HepG2 (cell line): ENCODE measurements around the gene DOCK4. TPM values are rescaled to one million over a fixed set of nuclear protein-coding genes. Genes with fewer than 3 reads are reported as not detected.

Source experiments
- ATAC-seq: fragments of 200-7000 bp; cut with Tn5 transposase; 3 replicates; pipeline ENCODE4 v1.9.1; 2020; ENCODE audit warnings: mild to moderate bottlenecking, moderate library complexity
- BruUV-seq: library from RNA; stranded (reverse); fragments of 400-500 nt; replicated peaks from 2 replicates; lab custom pipeline; 2021; lab: Mats Ljungman, UMichigan
- CTCF ChIA-PET: fragments of 300-600 bp; formaldehyde crosslinking; extraction: SDS; loops from one replicate; lab custom pipeline; 2021; ENCODE audit warnings: low total read pairs, inconsistent platforms, low intra/inter-chr PET ratio; lab: Yijun Ruan, JAX
- POLR2A ChIA-PET: fragments of 350-600 bp; sonication (Branson Sonifier 250); formaldehyde crosslinking; loops from one replicate; lab custom pipeline; 2020; ENCODE audit warnings: antibody characterized with exemption, inconsistent platforms; lab: Yijun Ruan, JAX
- DNase-seq: peaks from one replicate; pipeline ENCODE4 v3.0.0-alpha.2; 2015; ENCODE audit warnings: low spot score
- FAIRE-seq: peaks from 3 replicates; lab custom pipeline; 2011; peaks lifted over from hg19 to GRCh38; lab: Jason Lieb, UNC
- H2AFZ ChIP-seq: one replicate; pipeline ENCODE4 v1.6.1; 2011; ENCODE audit warnings: low read length, inconsistent platforms
- H3K27ac ChIP-seq: fragments of 300-600 bp; 3 replicates; pipeline ENCODE4 v1.8.0; 2011; ENCODE audit warnings: mixed run types, mild to moderate bottlenecking, mixed read lengths, low read length, inconsistent platforms; ENCODE audit not compliant: insufficient read depth; ENCODE audit errors: extremely low read length
- H3K27me3 ChIP-seq, 2 experiments: fragments of 200-600 bp in 1 of 2; 2 replicates in 1 of 2; 3 replicates in 1 of 2; pipeline versions ENCODE4 v1.6.0 to v1.8.0; 2011; ENCODE audit warnings: low read length in 2 of 2, mild to moderate bottlenecking in 2 of 2, moderate library complexity in 2 of 2, inconsistent platforms in 1 of 2; ENCODE audit not compliant: insufficient read depth in 2 of 2, control insufficient read depth in 1 of 2
- H3K36me3 ChIP-seq, 2 experiments: fragments of 200-600 bp in 1 of 2; replicated peaks in 1 of 2; 2 replicates in 1 of 2; 3 replicates in 1 of 2; pipeline versions ENCODE4 v1.5.1 to v1.8.0; 2011; ENCODE audit warnings: low read length in 2 of 2, inconsistent platforms in 1 of 2; ENCODE audit not compliant: insufficient read depth in 2 of 2, control insufficient read depth in 1 of 2
- H3K4me1 ChIP-seq: 2 replicates; pipeline ENCODE4 v1.5.1; 2012; ENCODE audit warnings: low read length, inconsistent platforms; ENCODE audit not compliant: insufficient read depth
- H3K4me2 ChIP-seq: 2 replicates; pipeline ENCODE4 v1.6.0; 2011; ENCODE audit warnings: low read depth, low read length, inconsistent platforms
- H3K4me3 ChIP-seq, 3 experiments: fragments of 200-600 bp in 1 of 3; sonication (generic), shearing (Covaris generic) in 1 of 3; replicated peaks in 1 of 3; 2 replicates each; pipeline ENCODE4 v1.5.1; 2011 to 2016; ENCODE audit warnings: low read length in 3 of 3, inconsistent platforms in 2 of 3, low read depth in 2 of 3, mild to moderate bottlenecking in 2 of 3, control low read depth in 1 of 3, mixed read lengths in 1 of 3; ENCODE audit not compliant: insufficient read depth in 1 of 3
- H3K79me2 ChIP-seq: one replicate; pipeline ENCODE4 v1.6.1; 2011; ENCODE audit warnings: low read length, inconsistent platforms; ENCODE audit not compliant: insufficient read depth
- H3K9ac ChIP-seq: 2 replicates; pipeline ENCODE4 v1.6.0; 2011; ENCODE audit warnings: mild to moderate bottlenecking, low read depth, low read length, inconsistent platforms; ENCODE audit not compliant: insufficient read depth
- H3K9me3 ChIP-seq: 2 replicates; pipeline ENCODE4 v1.5.1; 2012; ENCODE audit warnings: mild to moderate bottlenecking, low read length
- H4K20me1 ChIP-seq: 2 replicates; pipeline ENCODE4 v1.6.0; 2011; ENCODE audit warnings: inconsistent platforms, mild to moderate bottlenecking, low read length, moderate library complexity; ENCODE audit not compliant: insufficient read depth
- MBD4 ChIP-seq: IDR thresholded peaks from 2 replicates; pipeline ENCODE4 v1.6.1; 2012; ENCODE audit warnings: low read length, inconsistent platforms, borderline replicate concordance
- MLLT10 ChIP-seq: sonication (generic); formaldehyde crosslinking; IDR thresholded peaks from 2 replicates; pipeline ENCODE4 v1.4.0; 2020; ENCODE audit warnings: missing genetic modification reagents
- PAX8 ChIP-seq: sonication (generic); formaldehyde crosslinking; IDR thresholded peaks from 2 replicates; pipeline ENCODE4 v1.8.0; 2022; ENCODE audit warnings: mild to moderate bottlenecking, missing genetic modification reagents, borderline replicate concordance
- RCOR2 ChIP-seq: IDR thresholded peaks from 2 replicates; pipeline ENCODE4 v1.6.1; 2016; ENCODE audit warnings: missing biosample characterization, missing genetic modification reagents
- RXRA ChIP-seq: sonication (generic); formaldehyde crosslinking; IDR thresholded peaks from 2 replicates; pipeline ENCODE4 v1.5.1; 2020; ENCODE audit warnings: missing genetic modification reagents
- TEAD2 ChIP-seq: sonication (generic); formaldehyde crosslinking; IDR thresholded peaks from 2 replicates; pipeline ENCODE4 v1.9.0; 2021; ENCODE audit warnings: missing genetic modification reagents
- YY1 ChIP-seq: IDR thresholded peaks from 2 replicates; pipeline ENCODE4 v1.6.1; 2011; ENCODE audit warnings: low read length, low read depth, moderate library complexity, mild to moderate bottlenecking; ENCODE audit not compliant: insufficient read depth, insufficient replicate concordance
- ZFP1 ChIP-seq: IDR thresholded peaks from 2 replicates; pipeline ENCODE4 v1.6.1; 2016
- ZFP36L1 ChIP-seq: sonication (generic); formaldehyde crosslinking; IDR thresholded peaks from 2 replicates; pipeline ENCODE4 v1.8.0; 2022; ENCODE audit warnings: mild to moderate bottlenecking, missing genetic modification reagents, moderate library complexity
- ZNF33B ChIP-seq: sonication (generic); formaldehyde crosslinking; IDR thresholded peaks from 2 replicates; pipeline ENCODE4 v1.5.1; 2020; ENCODE audit warnings: mild to moderate bottlenecking, missing genetic modification reagents
- ZNF709 ChIP-seq: sonication (generic); formaldehyde crosslinking; IDR thresholded peaks from 2 replicates; pipeline ENCODE4 v1.5.0; 2020; ENCODE audit warnings: mild to moderate bottlenecking, missing genetic modification reagents
- WGBS: methylation state at CpG from one replicate; pipeline ENCODE4 v1.1.6; 2017; ENCODE audit warnings: low lambda C conversion rate; 5-methylcytosine and 5-hydroxymethylcytosine counted together
- in situ Hi-C: cut with HindIII; loops from 2 replicates; pipeline ENCODE4 v1.10.0; 2017; ENCODE audit warnings: low pct_unique_long_range_greater_than_20kb; ENCODE audit not compliant: extremely low pct_ligation_motif_present
- intact Hi-C: fragments of 100-400 bp; cut with micrococcal nuclease; formaldehyde crosslinking; loops from one replicate; pipeline ENCODE4 v1.10.0; 2022; ENCODE audit not compliant: unreplicated experiment
- polyA plus RNA-seq, 8 experiments: library from polyadenylated mRNA; depleted of rRNA in 3 of 8; stranded (reverse) in 7 of 8; unstranded in 1 of 8; fragments of >200 nt; fragmentation: Illumina TruSeq in 4 of 8; extraction: Trizol in 4 of 8; gene quantifications; 2 replicates each; pipeline versions ENCODE4 v1.2.1 to v1.2.3, GENCODE V29; 2011 to 2016; ENCODE audit warnings: low read depth in 4 of 8, missing spikeins in 1 of 8, mixed read lengths in 1 of 8; ENCODE audit not compliant: insufficient read depth in 1 of 8
- total RNA-seq, 5 experiments: library from RNA; depleted of rRNA; stranded (reverse); fragments of >200 nt; fragmentation: Illumina TruSeq; extraction: Trizol; gene quantifications; 2 replicates each; pipeline ENCODE4 v1.2.3, GENCODE V29; 2016; ENCODE audit warnings: low read depth in 1 of 5
- TF ChIP-seq, protein P1 (sequence below): sonication (generic); formaldehyde crosslinking; conservative IDR thresholded peaks from 2 replicates; pipeline ENCODE4 v1.4.0; 2020; ENCODE audit warnings: missing genetic modification reagents
- TF ChIP-seq, protein P2 (sequence below): sonication (generic); formaldehyde crosslinking; IDR thresholded peaks from 2 replicates; pipeline ENCODE4 v1.5.1; 2020; ENCODE audit warnings: mild to moderate bottlenecking, missing genetic modification reagents
- TF ChIP-seq, protein P3 (sequence below): sonication (generic); formaldehyde crosslinking; IDR thresholded peaks from 2 replicates; pipeline ENCODE4 v1.4.0; 2020; ENCODE audit warnings: missing genetic modification reagents
- TF ChIP-seq, protein P4 (sequence below): sonication (generic); formaldehyde crosslinking; IDR thresholded peaks from 2 replicates; pipeline ENCODE4 v1.5.0; 2020; ENCODE audit warnings: mild to moderate bottlenecking, missing genetic modification reagents
- TF ChIP-seq, protein P5 (sequence below): sonication (generic); formaldehyde crosslinking; IDR thresholded peaks from 2 replicates; pipeline ENCODE4 v1.4.0; 2020; ENCODE audit warnings: mild to moderate bottlenecking, missing genetic modification reagents

Gene DOCK4
- total and polyA plus RNA-seq, 2 of the 13 experiments (the other 11 are each of a cell fraction or from before 2014, with no cell fraction given): 13.5 to 17.4 TPM

DNA sequence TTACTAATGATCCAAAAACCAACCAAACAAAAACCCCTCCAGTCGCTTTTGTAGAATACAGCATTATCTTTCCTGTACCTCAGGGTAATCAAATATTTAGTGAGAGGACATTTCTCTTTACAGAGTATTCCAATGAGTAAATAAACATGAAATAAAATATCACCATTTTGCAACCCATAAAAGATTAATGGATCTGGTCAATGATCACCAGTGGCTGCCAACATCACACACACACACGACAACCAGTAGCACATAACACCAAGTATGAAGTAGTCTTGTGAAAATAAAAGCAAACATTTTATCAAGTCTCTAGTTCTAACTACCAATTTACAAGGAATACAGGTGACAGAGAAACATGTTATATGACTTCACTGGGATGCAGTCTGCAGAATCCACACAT lies 455.3 kb downstream of the DOCK4 start:
- Histone ChIP-seq H3K9me3 (no peaks in the 10 kb centered on the region), H3K4me3 (no peak overlapping the region), H3K9ac (no peak overlapping the region), H3K4me2 (no peak overlapping the region), H3K27ac (no peak overlapping the region), H2AFZ (no peak overlapping the region), H3K4me1 (peaks cover 37% of the 10 kb centered on the region), H3K27me3 (no peaks in the 10 kb centered on the region), H3K36me3 (peaks cover 0 to 3% of the 10 kb centered on the region in 2 experiments; a peak in 2 of 5 replicates), H3K79me2 (no peaks in the 10 kb centered on the region), H4K20me1 (no peaks in the 10 kb centered on the region)
- in situ Hi-C loops (loop anchor here (5.0 kb wide), 1 partner anchor 661 kb away; no protein-coding TSS in a partner anchor), intact Hi-C loops (no loop called here)
- 95% methylated on average over 2 of the region's 2 CpGs for WGBS
- FAIRE-seq (no peak), ATAC-seq (no peak), DNase-seq (no peak)
- POLR2A ChIA-PET: no interaction called here
- CTCF ChIA-PET: no interaction called here
- no TSS peak for BruUV-seq
- TF ChIP-seq RXRA (CRISPR knock-in tag) (no peak), ZFP1 (no peak), YY1 (no peak), MLLT10 (CRISPR knock-in tag) (no peak), ZNF709 (no peak), RCOR2 (CRISPR knock-in tag) (no peak), PAX8 (CRISPR knock-in tag) (no peak), ZNF33B (CRISPR knock-in tag) (no peak), MBD4 (no peak), ZFP36L1 (CRISPR knock-in tag) (no peak), TEAD2 (CRISPR knock-in tag) (no peak)
- TF ChIP-seq, protein P1, sequence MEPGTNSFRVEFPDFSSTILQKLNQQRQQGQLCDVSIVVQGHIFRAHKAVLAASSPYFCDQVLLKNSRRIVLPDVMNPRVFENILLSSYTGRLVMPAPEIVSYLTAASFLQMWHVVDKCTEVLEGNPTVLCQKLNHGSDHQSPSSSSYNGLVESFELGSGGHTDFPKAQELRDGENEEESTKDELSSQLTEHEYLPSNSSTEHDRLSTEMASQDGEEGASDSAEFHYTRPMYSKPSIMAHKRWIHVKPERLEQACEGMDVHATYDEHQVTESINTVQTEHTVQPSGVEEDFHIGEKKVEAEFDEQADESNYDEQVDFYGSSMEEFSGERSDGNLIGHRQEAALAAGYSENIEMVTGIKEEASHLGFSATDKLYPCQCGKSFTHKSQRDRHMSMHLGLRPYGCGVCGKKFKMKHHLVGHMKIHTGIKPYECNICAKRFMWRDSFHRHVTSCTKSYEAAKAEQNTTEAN (CRISPR knock-in tag): no peak
- TF ChIP-seq, protein P2, sequence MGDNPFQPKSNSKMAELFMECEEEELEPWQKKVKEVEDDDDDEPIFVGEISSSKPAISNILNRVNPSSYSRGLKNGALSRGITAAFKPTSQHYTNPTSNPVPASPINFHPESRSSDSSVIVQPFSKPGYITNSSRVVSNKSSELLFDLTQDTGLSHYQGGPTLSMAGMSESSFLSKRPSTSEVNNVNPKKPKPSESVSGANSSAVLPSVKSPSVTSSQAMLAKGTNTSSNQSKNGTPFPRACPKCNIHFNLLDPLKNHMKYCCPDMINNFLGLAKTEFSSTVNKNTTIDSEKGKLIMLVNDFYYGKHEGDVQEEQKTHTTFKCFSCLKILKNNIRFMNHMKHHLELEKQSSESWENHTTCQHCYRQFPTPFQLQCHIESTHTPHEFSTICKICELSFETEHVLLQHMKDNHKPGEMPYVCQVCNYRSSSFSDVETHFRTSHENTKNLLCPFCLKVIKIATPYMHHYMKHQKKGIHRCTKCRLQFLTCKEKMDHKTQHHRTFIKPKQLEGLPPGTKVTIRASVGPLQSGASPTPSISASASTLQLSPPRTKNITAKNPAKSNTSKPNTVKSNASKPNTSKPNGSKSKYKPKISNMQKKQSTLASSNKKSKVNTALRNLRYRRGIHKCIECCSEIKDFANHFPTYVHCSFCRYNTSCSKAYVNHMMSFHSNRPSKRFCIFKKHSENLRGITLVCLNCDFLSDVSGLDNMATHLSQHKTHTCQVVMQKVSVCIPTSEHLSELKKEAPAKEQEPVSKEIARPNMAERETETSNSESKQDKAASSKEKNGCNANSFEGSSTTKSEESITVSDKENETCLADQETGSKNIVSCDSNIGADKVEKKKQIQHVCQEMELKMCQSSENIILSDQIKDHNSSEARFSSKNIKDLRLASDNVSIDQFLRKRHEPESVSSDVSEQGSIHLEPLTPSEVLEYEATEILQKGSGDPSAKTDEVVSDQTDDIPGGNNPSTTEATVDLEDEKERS: no peak
- TF ChIP-seq, protein P3, sequence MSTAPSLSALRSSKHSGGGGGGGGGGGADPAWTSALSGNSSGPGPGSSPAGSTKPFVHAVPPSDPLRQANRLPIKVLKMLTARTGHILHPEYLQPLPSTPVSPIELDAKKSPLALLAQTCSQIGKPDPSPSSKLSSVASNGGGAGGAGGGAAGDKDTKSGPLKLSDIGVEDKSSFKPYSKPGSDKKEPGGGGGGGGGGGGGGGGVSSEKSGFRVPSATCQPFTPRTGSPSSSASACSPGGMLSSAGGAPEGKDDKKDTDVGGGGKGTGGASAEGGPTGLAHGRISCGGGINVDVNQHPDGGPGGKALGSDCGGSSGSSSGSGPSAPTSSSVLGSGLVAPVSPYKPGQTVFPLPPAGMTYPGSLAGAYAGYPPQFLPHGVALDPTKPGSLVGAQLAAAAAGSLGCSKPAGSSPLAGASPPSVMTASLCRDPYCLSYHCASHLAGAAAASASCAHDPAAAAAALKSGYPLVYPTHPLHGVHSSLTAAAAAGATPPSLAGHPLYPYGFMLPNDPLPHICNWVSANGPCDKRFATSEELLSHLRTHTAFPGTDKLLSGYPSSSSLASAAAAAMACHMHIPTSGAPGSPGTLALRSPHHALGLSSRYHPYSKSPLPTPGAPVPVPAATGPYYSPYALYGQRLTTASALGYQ: no peak
- TF ChIP-seq, protein P4, sequence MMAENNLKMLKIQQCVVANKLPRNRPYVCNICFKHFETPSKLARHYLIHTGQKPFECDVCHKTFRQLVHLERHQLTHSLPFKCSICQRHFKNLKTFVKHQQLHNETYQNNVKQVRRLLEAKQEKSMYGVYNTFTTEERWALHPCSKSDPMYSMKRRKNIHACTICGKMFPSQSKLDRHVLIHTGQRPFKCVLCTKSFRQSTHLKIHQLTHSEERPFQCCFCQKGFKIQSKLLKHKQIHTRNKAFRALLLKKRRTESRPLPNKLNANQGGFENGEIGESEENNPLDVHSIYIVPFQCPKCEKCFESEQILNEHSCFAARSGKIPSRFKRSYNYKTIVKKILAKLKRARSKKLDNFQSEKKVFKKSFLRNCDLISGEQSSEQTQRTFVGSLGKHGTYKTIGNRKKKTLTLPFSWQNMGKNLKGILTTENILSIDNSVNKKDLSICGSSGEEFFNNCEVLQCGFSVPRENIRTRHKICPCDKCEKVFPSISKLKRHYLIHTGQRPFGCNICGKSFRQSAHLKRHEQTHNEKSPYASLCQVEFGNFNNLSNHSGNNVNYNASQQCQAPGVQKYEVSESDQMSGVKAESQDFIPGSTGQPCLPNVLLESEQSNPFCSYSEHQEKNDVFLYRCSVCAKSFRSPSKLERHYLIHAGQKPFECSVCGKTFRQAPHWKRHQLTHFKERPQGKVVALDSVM (CRISPR knock-in tag): no peak
- TF ChIP-seq, protein P5, sequence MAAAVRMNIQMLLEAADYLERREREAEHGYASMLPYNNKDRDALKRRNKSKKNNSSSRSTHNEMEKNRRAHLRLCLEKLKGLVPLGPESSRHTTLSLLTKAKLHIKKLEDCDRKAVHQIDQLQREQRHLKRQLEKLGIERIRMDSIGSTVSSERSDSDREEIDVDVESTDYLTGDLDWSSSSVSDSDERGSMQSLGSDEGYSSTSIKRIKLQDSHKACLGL (CRISPR knock-in tag): no peak
